ENCODE results near the gene MIOS.

MIOS gene

GRCh38 chr7:7568553-7568952 lies 1.9 kb downstream of the MIOS start:
- H3K4me3 ChIP-seq (ENCODE audit: low read depth, low read length) = peak overlapping the region; percentile 87
- TF ChIP-seq CTCF (IDR thresholded peaks at IDR 0.05; ENCODE audit: insufficient read depth, low read depth, low read length, missing control alignments) = no peak

GRCh38 chr7:7569081-7569527 lies 2.4 kb downstream of the MIOS start:
- peak; percentile 83 for DNase-seq (ENCODE audit: low read depth)
- H3K4me3 ChIP-seq (ENCODE audit: low read depth, low read length) = peak overlapping the region; percentile 87
- no peak for TF ChIP-seq CTCF (IDR thresholded peaks at IDR 0.05; ENCODE audit: insufficient read depth, low read depth, low read length, missing control alignments)

More at GRCh38 chr7:7568553-7568952, 1.9 kb downstream of the MIOS start:
- no peak for DNase-seq (ENCODE audit: low read depth)

- no peak for TF ChIP-seq CTCF (IDR thresholded peaks at IDR 0.05; ENCODE audit: insufficient read depth, low read depth, low read length, missing control alignments)
- peak overlapping the region; percentile 87 for H3K4me3 ChIP-seq (ENCODE audit: low read depth, low read length)
- DNase-seq (ENCODE audit: low read depth) = peak; percentile 55
Observed at GRCh38 chr7:7569615-7570014, 2.9 kb downstream of the MIOS start.

GRCh38 chr7:7570584-7570983 lies 3.9 kb downstream of the MIOS start:
- no peak overlapping the region for H3K4me3 ChIP-seq (ENCODE audit: low read depth, low read length)
- peak; percentile 32 for DNase-seq (ENCODE audit: low read depth)
- TF ChIP-seq CTCF (IDR thresholded peaks at IDR 0.05; ENCODE audit: insufficient read depth, low read depth, low read length, missing control alignments) = no peak

GRCh38 chr7:7573701-7574100 lies 7.0 kb downstream of the MIOS start:
- DNase-seq (ENCODE audit: low read depth) = no peak
- no peak overlapping the region for H3K4me3 ChIP-seq (ENCODE audit: low read depth, low read length)
- TF ChIP-seq CTCF (IDR thresholded peaks at IDR 0.05; ENCODE audit: insufficient read depth, low read depth, low read length, missing control alignments) = no peak

- DNase-seq (ENCODE audit: low read depth) = no peak
- TF ChIP-seq CTCF (IDR thresholded peaks at IDR 0.05; ENCODE audit: insufficient read depth, low read depth, low read length, missing control alignments) = no peak
- H3K4me3 ChIP-seq (ENCODE audit: low read depth, low read length) = no peak overlapping the region
Observed at GRCh38 chr7:7576344-7576743, 9.7 kb downstream of the MIOS start.

GRCh38 chr7:7577888-7578287 lies 11.2 kb downstream of the MIOS start:
- peak; percentile 27 for DNase-seq (ENCODE audit: low read depth)

More at GRCh38 chr7:7577888-7578287, 11.2 kb downstream of the MIOS start:
- no peak overlapping the region for H3K4me3 ChIP-seq (ENCODE audit: low read depth, low read length)
- no peak for TF ChIP-seq CTCF (IDR thresholded peaks at IDR 0.05; ENCODE audit: insufficient read depth, low read depth, low read length, missing control alignments)

Data from GM12865 (cell line).